ENCODE results near the gene CBFA2T3.
"Not testable (repeated sequence)": the region's sequence is repeated elsewhere in the genome, so short reads cannot be mapped to it uniquely, and the experiment has no call there.

The CBFA2T3 gene

DNA sequence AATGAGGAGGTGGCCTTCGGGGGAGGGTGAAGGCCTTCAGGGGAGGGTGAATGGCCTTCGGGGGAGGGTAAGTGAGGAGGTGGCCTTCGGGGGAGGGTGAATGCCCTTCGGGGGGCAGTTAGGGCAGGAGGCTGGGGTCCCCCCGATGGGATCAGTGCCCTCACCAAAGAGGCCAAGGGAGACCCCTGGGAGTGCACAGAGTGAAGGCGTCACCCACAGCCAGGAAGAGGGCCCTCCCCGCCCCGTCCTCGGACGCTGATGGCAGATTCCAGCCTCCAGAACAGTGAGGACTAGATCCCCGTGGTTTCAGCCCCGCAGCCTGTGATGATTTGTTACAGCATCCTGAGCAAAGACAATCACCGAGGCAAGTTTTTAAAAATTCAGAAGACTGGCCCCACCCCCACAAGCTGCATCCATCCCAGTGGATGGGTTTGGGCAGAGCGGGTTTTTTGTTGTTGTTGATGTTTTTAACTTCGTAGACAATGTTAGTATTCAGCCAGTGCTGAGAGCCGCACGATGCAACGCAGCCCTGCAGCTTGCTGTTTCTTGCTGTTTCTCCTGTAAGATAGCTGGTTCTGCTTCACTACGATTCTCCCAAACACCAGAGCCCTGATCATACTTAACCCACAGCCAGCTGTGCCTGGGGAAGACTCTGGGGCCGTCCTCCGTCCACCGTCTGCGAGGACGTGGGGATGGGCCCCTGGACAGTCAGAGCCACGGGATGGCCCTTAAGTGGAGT, 40.7 kb upstream of the CBFA2T3 start:
- DNase-seq (ENCODE audit: low read depth) = no peak
- in situ Hi-C loops (cut with HindIII; ENCODE audit: low sequenced_read_pairs) = no loop called here
- TF ChIP-seq, protein P1, sequence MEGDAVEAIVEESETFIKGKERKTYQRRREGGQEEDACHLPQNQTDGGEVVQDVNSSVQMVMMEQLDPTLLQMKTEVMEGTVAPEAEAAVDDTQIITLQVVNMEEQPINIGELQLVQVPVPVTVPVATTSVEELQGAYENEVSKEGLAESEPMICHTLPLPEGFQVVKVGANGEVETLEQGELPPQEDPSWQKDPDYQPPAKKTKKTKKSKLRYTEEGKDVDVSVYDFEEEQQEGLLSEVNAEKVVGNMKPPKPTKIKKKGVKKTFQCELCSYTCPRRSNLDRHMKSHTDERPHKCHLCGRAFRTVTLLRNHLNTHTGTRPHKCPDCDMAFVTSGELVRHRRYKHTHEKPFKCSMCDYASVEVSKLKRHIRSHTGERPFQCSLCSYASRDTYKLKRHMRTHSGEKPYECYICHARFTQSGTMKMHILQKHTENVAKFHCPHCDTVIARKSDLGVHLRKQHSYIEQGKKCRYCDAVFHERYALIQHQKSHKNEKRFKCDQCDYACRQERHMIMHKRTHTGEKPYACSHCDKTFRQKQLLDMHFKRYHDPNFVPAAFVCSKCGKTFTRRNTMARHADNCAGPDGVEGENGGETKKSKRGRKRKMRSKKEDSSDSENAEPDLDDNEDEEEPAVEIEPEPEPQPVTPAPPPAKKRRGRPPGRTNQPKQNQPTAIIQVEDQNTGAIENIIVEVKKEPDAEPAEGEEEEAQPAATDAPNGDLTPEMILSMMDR (IDR thresholded peaks at IDR 0.05; ENCODE audit: low read depth, low read length, missing control alignments) = no peak
- H3K4me3 ChIP-seq (ENCODE audit: low read depth, low read length) = no peak overlapping the region

DNA sequence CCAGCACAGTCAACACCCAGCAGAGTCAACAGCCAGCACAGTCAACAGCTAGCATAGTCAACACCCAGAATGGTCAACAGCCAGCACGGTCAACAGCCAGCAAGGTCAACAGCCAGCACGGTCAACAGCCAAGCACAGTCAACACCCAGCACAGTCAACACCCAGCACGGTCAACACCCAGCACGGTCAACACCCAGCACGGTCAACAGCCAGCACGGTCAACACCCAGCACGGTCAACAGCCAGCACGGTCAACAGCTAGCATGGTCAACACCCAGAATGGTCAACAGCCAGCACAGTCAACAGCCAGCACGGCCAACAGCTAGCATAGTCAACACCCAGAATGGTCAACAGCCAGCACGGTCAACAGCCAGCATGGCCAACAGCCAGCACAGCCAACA, 39.6 kb upstream of the CBFA2T3 start:
- in situ Hi-C loops (cut with HindIII; ENCODE audit: low sequenced_read_pairs); DNase-seq (ENCODE audit: low read depth); H3K4me3 ChIP-seq (ENCODE audit: low read depth, low read length): not testable (repeated sequence)

DNA sequence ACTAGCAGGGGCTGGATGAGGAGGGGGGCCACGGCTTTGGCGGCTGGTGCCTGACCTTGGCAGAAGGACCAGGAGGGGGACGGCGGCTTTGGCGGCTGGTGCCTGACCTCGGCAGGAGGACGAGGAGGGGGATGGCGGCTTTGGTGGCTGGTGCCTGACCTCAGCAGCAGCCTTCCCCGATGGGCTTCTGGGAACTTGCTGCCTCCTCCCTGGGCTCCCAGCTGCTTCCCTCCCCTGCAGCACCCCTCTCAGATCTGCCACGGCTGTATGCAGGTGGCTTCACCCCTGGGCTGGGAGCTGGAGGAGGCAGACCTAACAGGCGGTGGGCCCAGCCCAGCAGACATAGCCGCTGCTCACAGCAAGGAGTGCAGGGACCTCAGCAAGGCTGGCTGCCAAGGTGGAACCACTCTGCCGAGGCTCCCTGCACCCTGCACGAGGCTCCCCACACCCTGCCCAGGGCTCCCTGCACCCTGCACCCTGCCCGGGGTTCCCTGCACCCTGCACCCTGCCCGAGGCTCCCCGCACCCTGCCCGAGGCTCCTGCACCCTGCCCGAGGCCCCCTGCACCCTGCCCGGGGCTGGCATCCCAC, 38.4 kb upstream of the CBFA2T3 start:
- in situ Hi-C loops (cut with HindIII; ENCODE audit: low sequenced_read_pairs) = no loop called here
- DNase-seq (ENCODE audit: low read depth) = no peak
- no peak overlapping the region for H3K4me3 ChIP-seq (ENCODE audit: low read depth, low read length)
- TF ChIP-seq, protein P1 (IDR thresholded peaks at IDR 0.05; ENCODE audit: low read depth, low read length, missing control alignments) = no peak

DNA sequence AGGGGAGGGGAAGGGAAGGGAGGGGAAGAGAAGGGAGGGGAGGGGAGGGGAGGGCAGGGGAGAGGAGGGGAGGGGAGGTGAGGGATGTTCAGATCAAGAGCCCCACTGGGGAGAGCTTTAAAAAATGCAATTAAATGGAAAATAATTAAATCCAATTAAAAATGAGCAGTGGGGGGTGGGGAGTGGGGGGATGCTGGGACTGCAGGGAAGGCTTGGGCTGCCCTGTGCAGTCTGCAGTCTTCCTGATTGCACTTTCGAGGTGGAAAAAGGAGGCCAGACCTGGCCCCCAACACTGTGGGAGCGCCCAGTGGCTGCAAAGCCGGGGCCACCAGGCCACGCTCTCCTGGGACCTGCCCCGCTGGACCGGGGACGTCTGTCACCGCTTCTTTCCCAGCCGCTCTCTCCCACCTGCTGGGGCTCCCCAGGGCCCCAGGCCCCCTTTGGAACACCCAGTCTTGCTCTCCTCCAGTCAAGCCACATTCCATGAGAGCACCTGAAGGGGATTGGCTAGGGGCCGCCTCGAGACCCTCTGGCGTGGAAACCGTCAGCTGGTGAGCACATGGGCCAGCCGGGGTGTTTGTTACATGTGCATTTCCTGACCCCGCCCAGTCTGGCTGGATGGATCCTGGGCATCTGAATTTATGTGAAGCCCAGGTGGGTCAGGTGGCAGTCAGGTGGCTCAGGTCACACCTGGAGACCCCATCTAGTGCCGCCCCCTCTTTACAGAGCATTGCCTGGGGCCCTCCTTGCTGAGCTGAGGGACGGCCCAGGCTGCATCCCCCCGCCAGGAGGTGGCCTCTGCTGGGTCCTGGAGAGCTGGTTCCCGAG, 37.6 kb upstream of the CBFA2T3 start:
- no peak overlapping the region for H3K4me3 ChIP-seq (ENCODE audit: low read depth, low read length)
- TF ChIP-seq, protein P1 (IDR thresholded peaks at IDR 0.05; ENCODE audit: low read depth, low read length, missing control alignments) = no peak
- no peak for DNase-seq (ENCODE audit: low read depth)
- in situ Hi-C loops (cut with HindIII; ENCODE audit: low sequenced_read_pairs) = no loop called here

DNA sequence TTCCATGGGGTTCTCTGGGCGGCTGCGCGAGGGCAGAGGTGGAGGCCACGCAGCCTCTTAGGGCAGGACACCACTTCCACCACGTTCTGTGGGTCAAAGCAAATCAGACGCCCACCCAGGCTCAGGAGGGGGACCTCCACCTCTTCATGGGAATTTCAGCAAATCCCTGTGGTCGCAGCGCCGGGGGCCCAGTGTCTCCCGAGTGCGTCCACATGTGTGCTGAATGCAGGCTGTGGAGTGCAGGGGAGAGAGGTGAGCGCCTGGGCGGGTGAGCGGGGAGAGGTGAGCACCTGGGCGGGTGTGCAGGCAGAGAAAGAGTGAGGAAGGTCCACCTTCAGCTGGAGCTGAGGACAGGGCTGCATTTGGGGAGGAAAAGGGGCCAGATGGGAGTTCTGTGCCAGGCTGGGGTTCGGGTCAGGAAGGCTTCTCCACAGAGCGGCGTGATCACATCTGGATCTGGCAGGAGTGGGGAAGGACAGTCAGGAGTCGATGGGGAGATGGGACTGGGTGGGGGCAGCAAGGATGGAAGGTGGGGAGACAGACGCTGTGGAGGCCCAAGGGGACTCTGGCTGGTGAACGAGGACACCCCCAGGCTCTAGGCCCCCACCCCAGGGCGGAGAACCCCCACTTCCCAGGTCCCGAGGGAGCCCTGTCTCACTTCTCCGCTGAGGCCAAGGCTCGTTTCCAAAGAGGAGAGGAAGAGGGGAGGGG, 36.8 kb upstream of the CBFA2T3 start:
- DNase-seq (ENCODE audit: low read depth) = no peak
- in situ Hi-C loops (cut with HindIII; ENCODE audit: low sequenced_read_pairs) = no loop called here
- TF ChIP-seq, protein P1 (IDR thresholded peaks at IDR 0.05; ENCODE audit: low read depth, low read length, missing control alignments) = no peak
- H3K4me3 ChIP-seq (ENCODE audit: low read depth, low read length) = no peak overlapping the region

DNA sequence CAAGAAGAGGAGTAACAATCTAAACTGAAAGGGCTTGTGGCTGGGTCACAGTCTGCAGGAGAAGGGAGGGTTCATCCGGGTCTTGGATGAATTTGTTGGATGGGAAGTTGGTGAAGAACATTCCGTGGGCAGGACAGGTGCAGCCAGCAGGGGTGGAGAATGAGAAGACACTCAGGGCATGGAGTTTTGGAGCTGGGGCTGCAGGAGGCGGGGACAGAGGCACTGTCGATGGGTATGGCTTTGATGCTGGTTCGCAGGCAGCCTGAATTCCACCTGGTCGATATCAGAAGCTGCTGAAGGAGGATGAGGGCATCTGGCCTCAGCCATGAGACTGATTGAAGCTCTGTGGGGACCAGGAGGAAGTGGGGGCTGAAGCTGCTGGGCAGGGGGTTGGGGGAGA, 36.1 kb upstream of the CBFA2T3 start:
- no peak overlapping the region for H3K4me3 ChIP-seq (ENCODE audit: low read depth, low read length)
- TF ChIP-seq, protein P1 (IDR thresholded peaks at IDR 0.05; ENCODE audit: low read depth, low read length, missing control alignments) = no peak

More for the DNA sequence above, 36.1 kb upstream of the CBFA2T3 start:
- in situ Hi-C loops (cut with HindIII; ENCODE audit: low sequenced_read_pairs) = no loop called here
- no peak for DNase-seq (ENCODE audit: low read depth)
